Mucosa of descending colon (tissue), 3 donors: ENCODE measurements around the gene EFCAB7. TPM values are rescaled to one million over a fixed set of nuclear protein-coding genes. Genes with fewer than 3 reads are reported as not detected.

Experiments
- ATAC-seq: fragments of 200-7000 bp; cut with Tn5 transposase; one replicate; pipeline ENCODE4 v1.9.1; 2020; ENCODE audit warnings: mild to moderate bottlenecking, moderate library complexity
- DNase-seq, 3 donors: peaks; one replicate each; pipeline ENCODE4 v3.0.0-alpha.2; 2020
- H3K36me3 ChIP-seq: fragments of 200-600 bp; one replicate; pipeline ENCODE4 v1.8.0; 2021; ENCODE audit warnings: low read depth, mild to moderate bottlenecking
- H3K4me1 ChIP-seq: fragments of 200-600 bp; one replicate; pipeline ENCODE4 v1.8.0; 2021; ENCODE audit warnings: low read depth, mild to moderate bottlenecking
- H3K4me3 ChIP-seq: fragments of 200-600 bp; one replicate; pipeline ENCODE4 v1.8.0; 2021; ENCODE audit warnings: mild to moderate bottlenecking
- H3K9me3 ChIP-seq: fragments of 200-600 bp; one replicate; pipeline ENCODE4 v1.8.0; 2021; ENCODE audit warnings: mild to moderate bottlenecking
- intact Hi-C, 2 donors: fragments of 100-400 bp; cut with DNase I in 1 of 2; cut with micrococcal nuclease in 1 of 2; formaldehyde crosslinking; loops; one replicate each; pipeline versions ENCODE4 v1.11.0 to v1.11.1; 2022; cut with DNase I, micrococcal nuclease
- total RNA-seq, 3 donors: library from RNA; stranded (reverse); fragmentation: NEBNext Ultra II Directional in 2 of 3; extraction: Animal tissue kit (Norgen Biotek cat#: 25700) in 2 of 3; gene quantifications; one replicate each; pipeline versions ENCODE4 v1.2.1 to v1.2.4, GENCODE V29; 2021 to 2023
- TF ChIP-seq, protein P1 (sequence below): fragments of 200-600 bp; IDR thresholded peaks from one replicate; pipeline ENCODE4 v1.8.0; 2022; ENCODE audit warnings: antibody characterized with exemption, mild to moderate bottlenecking
- donor health status: DM: no; HTN: no; CAD: no; lungs with moderate emphysema.
- donor health status: DM: no; HTN: no; CAD: no.
- donor health status: DM: no; HTN: yes; CAD: no.

EFCAB7 gene
- total RNA-seq, 3 donors from 2014 or later, result 3.9 to 5.2 (median 4.9) TPM

GRCh38 chr1:63600248-63600647 lies 76.9 kb downstream of the EFCAB7 start:
- TF ChIP-seq, protein P1, sequence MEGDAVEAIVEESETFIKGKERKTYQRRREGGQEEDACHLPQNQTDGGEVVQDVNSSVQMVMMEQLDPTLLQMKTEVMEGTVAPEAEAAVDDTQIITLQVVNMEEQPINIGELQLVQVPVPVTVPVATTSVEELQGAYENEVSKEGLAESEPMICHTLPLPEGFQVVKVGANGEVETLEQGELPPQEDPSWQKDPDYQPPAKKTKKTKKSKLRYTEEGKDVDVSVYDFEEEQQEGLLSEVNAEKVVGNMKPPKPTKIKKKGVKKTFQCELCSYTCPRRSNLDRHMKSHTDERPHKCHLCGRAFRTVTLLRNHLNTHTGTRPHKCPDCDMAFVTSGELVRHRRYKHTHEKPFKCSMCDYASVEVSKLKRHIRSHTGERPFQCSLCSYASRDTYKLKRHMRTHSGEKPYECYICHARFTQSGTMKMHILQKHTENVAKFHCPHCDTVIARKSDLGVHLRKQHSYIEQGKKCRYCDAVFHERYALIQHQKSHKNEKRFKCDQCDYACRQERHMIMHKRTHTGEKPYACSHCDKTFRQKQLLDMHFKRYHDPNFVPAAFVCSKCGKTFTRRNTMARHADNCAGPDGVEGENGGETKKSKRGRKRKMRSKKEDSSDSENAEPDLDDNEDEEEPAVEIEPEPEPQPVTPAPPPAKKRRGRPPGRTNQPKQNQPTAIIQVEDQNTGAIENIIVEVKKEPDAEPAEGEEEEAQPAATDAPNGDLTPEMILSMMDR, result no peak
- ATAC-seq (no peak), DNase-seq (no peak)
- H3K9me3 ChIP-seq, result no peaks in the 10 kb centered on the region
- H3K4me3 ChIP-seq, result no peak overlapping the region
- H3K36me3 ChIP-seq, result no peaks in the 10 kb centered on the region
- H3K4me1 ChIP-seq, result no peaks in the 10 kb centered on the region
- intact Hi-C loops, result no loop called here

- ATAC-seq (no peak), DNase-seq (no peak)
- no peaks in the 10 kb centered on the region for H3K36me3 ChIP-seq
- TF ChIP-seq, protein P1, result no peak
- no peak overlapping the region for H3K4me3 ChIP-seq
- H3K9me3 ChIP-seq, result no peaks in the 10 kb centered on the region
- intact Hi-C loops, result no loop called here
- H3K4me1 ChIP-seq, result no peaks in the 10 kb centered on the region
Measured at GRCh38 chr1:63601061-63601460, 77.7 kb downstream of the EFCAB7 start.

- ATAC-seq, result no peak
- Histone ChIP-seq H3K36me3 (no peaks in the 10 kb centered on the region), H3K9me3 (no peaks in the 10 kb centered on the region), H3K4me3 (no peak overlapping the region), H3K4me1 (no peaks in the 10 kb centered on the region)
- intact Hi-C loops, result no loop called here
- TF ChIP-seq, protein P1, result no peak
- DNase-seq, result no peak
Measured at GRCh38 chr1:63601463-63601862, 78.1 kb downstream of the EFCAB7 start.

DNA sequence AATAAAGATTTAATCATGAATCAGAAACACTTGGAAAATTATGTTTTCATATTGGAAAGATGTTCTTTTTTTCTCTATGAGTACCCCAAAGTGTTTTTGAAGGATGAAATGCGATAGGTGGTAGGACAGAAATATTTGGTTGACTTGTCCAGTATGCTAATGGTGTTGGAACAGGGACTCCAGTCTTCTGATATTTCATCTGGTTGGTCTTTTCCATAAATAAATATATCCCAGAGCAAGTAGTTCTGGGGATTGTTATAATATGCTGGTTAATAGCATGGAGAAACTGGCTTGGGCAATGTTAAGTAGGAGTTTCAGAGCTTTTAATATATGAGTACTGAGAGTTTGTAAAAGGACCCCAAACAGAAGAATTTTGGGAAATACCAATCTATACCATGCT lies 78.6 kb downstream of the EFCAB7 start:
- intact Hi-C loops, result no loop called here
- TF ChIP-seq, protein P1, result no peak
- no peak for DNase-seq
- H3K9me3 ChIP-seq, result no peaks in the 10 kb centered on the region
- no peak for ATAC-seq
- H3K36me3 ChIP-seq, result no peaks in the 10 kb centered on the region
- no peak overlapping the region for H3K4me3 ChIP-seq
- no peaks in the 10 kb centered on the region for H3K4me1 ChIP-seq

DNA sequence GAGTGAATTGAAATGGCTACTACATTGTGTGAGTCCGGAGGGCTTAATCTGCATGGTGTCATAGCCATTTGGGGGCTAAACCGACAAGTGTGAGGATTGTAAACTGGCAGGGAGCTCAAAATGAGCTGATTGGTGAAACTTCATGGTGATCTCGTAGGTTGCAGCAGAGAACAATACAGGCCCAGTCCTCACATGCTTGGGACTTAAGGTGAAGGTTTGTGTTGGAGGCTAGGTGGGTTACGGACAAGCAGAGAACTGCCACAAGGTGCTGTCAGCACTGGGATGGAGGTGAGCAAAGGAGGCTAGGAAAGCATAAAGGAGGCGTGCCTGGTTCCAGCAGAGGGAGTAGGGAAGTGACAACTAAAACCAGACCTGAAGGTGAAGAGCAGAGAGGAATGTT lies 79.3 kb downstream of the EFCAB7 start:
- Histone ChIP-seq H3K9me3 (no peaks in the 10 kb centered on the region), H3K4me1 (no peaks in the 10 kb centered on the region), H3K4me3 (no peak overlapping the region), H3K36me3 (no peaks in the 10 kb centered on the region)
- no peak for DNase-seq
- ATAC-seq, result no peak
- TF ChIP-seq, protein P1, result no peak
- intact Hi-C loops, result no loop called here

DNA sequence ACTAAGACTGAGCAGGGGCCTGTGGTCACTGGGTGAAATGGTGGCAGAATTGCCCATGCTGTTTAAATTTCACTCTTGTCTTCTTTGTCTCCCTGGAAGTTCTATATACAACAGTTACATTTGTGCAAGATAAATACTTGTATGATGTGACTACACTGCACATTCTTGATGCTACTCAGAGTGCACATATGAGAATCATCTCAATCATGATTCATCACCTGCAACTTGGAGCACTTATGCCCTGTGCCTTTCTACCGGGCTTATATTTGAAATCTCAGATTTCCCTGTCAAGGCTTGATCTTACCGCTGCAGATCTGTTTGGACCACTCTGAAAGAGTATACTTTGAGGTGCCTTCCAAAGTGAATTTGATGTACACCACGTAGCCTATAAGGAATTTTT lies 80.5 kb downstream of the EFCAB7 start:
- TF ChIP-seq, protein P1, result no peak
- intact Hi-C loops, result no loop called here

More for the DNA sequence above, 80.5 kb downstream of the EFCAB7 start:
- no peak for DNase-seq
- Histone ChIP-seq H3K9me3 (no peaks in the 10 kb centered on the region), H3K4me3 (no peak overlapping the region), H3K4me1 (no peaks in the 10 kb centered on the region), H3K36me3 (no peaks in the 10 kb centered on the region)
- no peak for ATAC-seq
